SU-DHL-6 (cell line): ENCODE results near the gene CST8.

Experiments
- H2AFZ ChIP-seq: fragments of 200-600 bp; sonication (generic); 2 replicates; pipeline ENCODE4 v1.6.1; 2014; ENCODE audit warnings: low read depth, mild to moderate bottlenecking, moderate library complexity, mixed read lengths, antibody characterized with exemption, low read length; ENCODE audit not compliant: severe bottlenecking
- H3F3A ChIP-seq: fragments of 200-600 bp; shearing (Covaris generic); 2 replicates; pipeline ENCODE4 v1.6.0; 2016; ENCODE audit warnings: antibody characterized with exemption, mild to moderate bottlenecking; ENCODE audit not compliant: insufficient read depth
- H3K27ac ChIP-seq: fragments of 200-600 bp; sonication (generic); 2 replicates; pipeline ENCODE4 v1.5.1; 2016; ENCODE audit warnings: low read depth, mild to moderate bottlenecking, low read length, moderate library complexity, mixed read lengths
- H3K27me3 ChIP-seq: fragments of 200-600 bp; sonication (generic), shearing (Covaris generic); 2 replicates; pipeline ENCODE4 v1.6.0; 2014; ENCODE audit warnings: mild to moderate bottlenecking, low read length
- H3K36me3 ChIP-seq: fragments of 200-600 bp; sonication (generic); 2 replicates; pipeline ENCODE4 v1.6.1; 2014; ENCODE audit warnings: mild to moderate bottlenecking, low read length, mixed read lengths
- H3K4me2 ChIP-seq: fragments of 300-600, 200-600 bp; shearing (Covaris generic), sonication (generic); 2 replicates; pipeline ENCODE4 v1.6.0; 2014; ENCODE audit warnings: low read length, low read depth, mild to moderate bottlenecking; ENCODE audit not compliant: poor library complexity, severe bottlenecking
- H3K4me3 ChIP-seq: fragments of 200-600 bp; sonication (generic); 2 replicates; pipeline ENCODE4 v1.5.1; 2014; ENCODE audit warnings: antibody characterized with exemption, low read length, mild to moderate bottlenecking, mixed read lengths; ENCODE audit not compliant: insufficient read depth, poor library complexity, severe bottlenecking
- H3K79me2 ChIP-seq: fragments of 200-600 bp; sonication (generic); 2 replicates; pipeline ENCODE4 v1.6.1; 2014; ENCODE audit warnings: mild to moderate bottlenecking, low read length, moderate library complexity; ENCODE audit not compliant: insufficient read depth
- H3K9ac ChIP-seq: fragments of 200-600 bp; sonication (generic); 2 replicates; pipeline ENCODE4 v1.7.0; 2014; ENCODE audit warnings: mild to moderate bottlenecking, low read length
- H3K9me2 ChIP-seq: fragments of 200-600 bp; sonication (generic); replicated peaks from 2 replicates; pipeline ENCODE4 v1.6.1; 2014; ENCODE audit warnings: low read length; ENCODE audit not compliant: insufficient read depth
- H3K9me3 ChIP-seq: fragments of 200-600 bp; sonication (generic); 2 replicates; pipeline ENCODE4 v1.6.1; 2014; ENCODE audit warnings: low read length, mixed read lengths; ENCODE audit not compliant: insufficient read depth
- H4K20me1 ChIP-seq: fragments of 200-600 bp; sonication (generic); 2 replicates; pipeline ENCODE4 v1.6.1; 2014; ENCODE audit warnings: low read depth, mild to moderate bottlenecking, antibody characterized with exemption, low read length, moderate library complexity, mixed read lengths
- EZH2phosphoT487 ChIP-seq: fragments of 200-600 bp; sonication (generic), shearing (Covaris generic); conservative IDR thresholded peaks from 2 replicates; pipeline ENCODE4 v1.6.1; 2018; ENCODE audit warnings: mild to moderate bottlenecking, antibody characterized with exemption, low read length, moderate library complexity, mixed read lengths
- TF ChIP-seq, protein P1 (sequence below): fragments of 200-600 bp; sonication (generic); IDR thresholded peaks from one replicate; pipeline ENCODE4 v1.5.1; 2017; ENCODE audit warnings: antibody characterized with exemption, mild to moderate bottlenecking, low read length, moderate library complexity; ENCODE audit not compliant: insufficient read depth, poor library complexity, severe bottlenecking

CST8 gene

DNA sequence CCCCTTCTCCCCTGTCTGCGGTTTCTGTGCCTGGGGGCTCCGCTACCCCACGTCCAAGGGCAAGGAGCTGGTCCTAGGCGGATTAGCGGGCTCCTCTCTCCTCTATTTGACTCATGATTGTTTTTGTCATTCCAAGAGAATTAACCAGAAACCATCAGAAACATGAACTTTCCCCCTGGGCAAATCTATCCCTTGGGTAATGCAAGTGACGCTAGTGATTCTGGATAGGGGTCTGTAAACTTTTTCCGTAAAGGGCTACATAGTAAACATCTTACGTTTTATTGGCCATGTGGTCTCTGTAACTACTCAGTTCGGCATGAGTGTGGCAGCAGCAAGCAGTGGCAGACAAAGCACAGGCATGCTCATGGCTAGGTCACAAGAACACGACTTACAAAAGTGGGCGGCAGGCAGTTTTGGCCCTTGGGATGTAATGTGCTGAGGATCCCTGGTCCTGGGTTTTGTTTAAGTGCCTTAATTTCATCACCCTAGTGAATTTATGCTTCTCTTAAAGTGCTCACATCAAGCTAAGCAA lies 38.9 kb upstream of the CST8 start:
- Histone ChIP-seq H3F3A (no peaks in the 10 kb centered on the region), H3K27ac (no peak overlapping the region), H3K9me3 (no peaks in the 10 kb centered on the region), H3K4me2 (no peak overlapping the region), H3K9ac (no peak overlapping the region), H4K20me1 (no peaks in the 10 kb centered on the region), H3K36me3 (no peaks in the 10 kb centered on the region), H3K4me3 (no peak overlapping the region), H3K9me2 (no peaks in the 10 kb centered on the region), H2AFZ (no peak overlapping the region), H3K27me3 (no peaks in the 10 kb centered on the region), H3K79me2 (no peaks in the 10 kb centered on the region)
- no peak for TF ChIP-seq EZH2phosphoT487
- TF ChIP-seq, protein P1, sequence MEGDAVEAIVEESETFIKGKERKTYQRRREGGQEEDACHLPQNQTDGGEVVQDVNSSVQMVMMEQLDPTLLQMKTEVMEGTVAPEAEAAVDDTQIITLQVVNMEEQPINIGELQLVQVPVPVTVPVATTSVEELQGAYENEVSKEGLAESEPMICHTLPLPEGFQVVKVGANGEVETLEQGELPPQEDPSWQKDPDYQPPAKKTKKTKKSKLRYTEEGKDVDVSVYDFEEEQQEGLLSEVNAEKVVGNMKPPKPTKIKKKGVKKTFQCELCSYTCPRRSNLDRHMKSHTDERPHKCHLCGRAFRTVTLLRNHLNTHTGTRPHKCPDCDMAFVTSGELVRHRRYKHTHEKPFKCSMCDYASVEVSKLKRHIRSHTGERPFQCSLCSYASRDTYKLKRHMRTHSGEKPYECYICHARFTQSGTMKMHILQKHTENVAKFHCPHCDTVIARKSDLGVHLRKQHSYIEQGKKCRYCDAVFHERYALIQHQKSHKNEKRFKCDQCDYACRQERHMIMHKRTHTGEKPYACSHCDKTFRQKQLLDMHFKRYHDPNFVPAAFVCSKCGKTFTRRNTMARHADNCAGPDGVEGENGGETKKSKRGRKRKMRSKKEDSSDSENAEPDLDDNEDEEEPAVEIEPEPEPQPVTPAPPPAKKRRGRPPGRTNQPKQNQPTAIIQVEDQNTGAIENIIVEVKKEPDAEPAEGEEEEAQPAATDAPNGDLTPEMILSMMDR, result no peak

DNA sequence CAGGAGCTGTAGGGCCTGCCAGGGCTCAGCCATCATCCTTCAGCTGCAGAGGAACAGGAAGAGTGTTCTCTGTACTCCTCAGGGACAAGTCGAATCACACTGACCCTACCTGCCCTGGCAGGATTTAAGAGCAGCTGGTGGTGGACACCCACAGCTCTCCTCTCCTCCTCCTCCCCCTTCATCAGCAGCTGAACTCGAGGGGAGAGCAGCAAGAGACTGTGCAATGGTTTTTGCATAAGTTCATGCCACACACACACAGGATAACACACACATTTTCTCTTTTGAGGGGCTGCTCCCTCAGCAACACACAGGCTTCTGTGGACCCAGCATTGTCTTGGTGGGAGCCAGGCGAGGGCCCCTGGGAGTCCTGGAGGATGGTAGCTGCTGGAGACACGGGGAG lies 38.1 kb upstream of the CST8 start, which contains the start of gene CST11:
TSS of gene CST11 (minus strand) at position 101 of the 400 bp plus-strand sequence. CDS start at position 36, 65 bp downstream.
- no peak for TF ChIP-seq EZH2phosphoT487
- TF ChIP-seq, protein P1, result no peak
- no peaks in the 10 kb centered on the region for H3K9me2 ChIP-seq
- H3K4me3 ChIP-seq, result no peak within 1 kb of the TSS
- no peaks in the 10 kb centered on the region for H3F3A ChIP-seq
- no peaks in the 10 kb centered on the region for H3K9me3 ChIP-seq
- no peak within 1 kb of the TSS for H3K4me2 ChIP-seq
- H3K27me3 ChIP-seq, result no peaks in the 10 kb centered on the region
- no peaks in the 10 kb centered on the region for H4K20me1 ChIP-seq
- H3K79me2 ChIP-seq, result no peaks in the 10 kb centered on the region
- no peaks in the 10 kb centered on the region for H3K36me3 ChIP-seq
- no peak within 1 kb of the TSS for H3K9ac ChIP-seq
- no peak within 1 kb of the TSS for H3K27ac ChIP-seq
- H2AFZ ChIP-seq, result no peak within 1 kb of the TSS

DNA sequence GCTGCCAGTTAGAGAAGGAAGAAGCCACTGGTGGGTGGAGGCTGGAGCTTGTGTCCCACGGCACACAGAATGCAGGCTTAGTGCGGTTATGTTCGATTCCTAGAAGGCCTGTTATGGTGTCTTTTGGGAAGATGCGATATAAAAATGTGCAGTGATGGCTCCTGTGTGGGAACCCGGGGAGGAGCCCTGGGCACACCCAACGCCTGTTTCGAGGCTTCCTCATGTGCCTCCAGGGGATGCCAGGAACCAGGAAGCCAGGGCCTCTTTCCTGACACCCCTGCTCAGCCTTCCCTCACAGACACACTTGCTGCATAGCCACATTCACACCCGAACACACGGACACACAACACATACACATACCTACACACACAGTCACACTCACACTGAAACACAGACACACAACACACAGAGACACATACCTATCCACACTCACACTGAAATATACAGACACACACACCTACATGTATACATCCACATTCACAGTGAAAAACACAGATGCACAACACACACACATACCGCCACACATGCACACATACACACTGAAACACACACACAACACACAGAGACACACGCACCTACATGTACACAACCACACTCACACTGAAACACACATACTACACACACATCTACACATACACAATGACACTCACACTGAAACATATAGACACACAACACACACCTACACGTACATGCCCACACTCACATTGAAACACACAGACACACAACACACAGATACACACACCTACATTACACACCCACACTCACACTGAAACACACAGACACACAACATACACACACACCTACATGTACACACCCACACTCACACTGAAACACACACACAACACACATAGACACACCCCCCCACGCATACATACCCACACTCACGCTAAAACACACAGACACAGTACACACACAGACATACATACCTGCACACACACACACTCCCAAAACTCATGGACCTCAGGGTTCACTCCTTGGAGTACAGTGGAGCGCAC lies 37.1 kb upstream of the CST8 start:
- Histone ChIP-seq H3K4me2 (no peak overlapping the region), H3K36me3 (no peaks in the 10 kb centered on the region), H3K9me3 (no peaks in the 10 kb centered on the region), H4K20me1 (no peaks in the 10 kb centered on the region), H3K9me2 (no peaks in the 10 kb centered on the region), H3K4me3 (no peak overlapping the region), H3K27ac (no peak overlapping the region), H3F3A (no peaks in the 10 kb centered on the region), H3K79me2 (no peaks in the 10 kb centered on the region), H3K9ac (no peak overlapping the region), H3K27me3 (no peaks in the 10 kb centered on the region), H2AFZ (no peak overlapping the region)
- no peak for TF ChIP-seq EZH2phosphoT487
- TF ChIP-seq, protein P1, result no peak
